ENCODE data around the gene SH3YL1.

The SH3YL1 gene

GRCh38 chr2:295090-295489 is 31.3 kb upstream of the SH3YL1 start:
- TF ChIP-seq CTCF (IDR thresholded peaks at IDR 0.05; ENCODE audit: insufficient read depth, missing control alignments): no peak
- DNase-seq (ENCODE audit: insufficient read length, low spot score) (no peak), FAIRE-seq (no peak)

- TF ChIP-seq CTCF (IDR thresholded peaks at IDR 0.05; ENCODE audit: insufficient read depth, missing control alignments): peak; percentile 76
- DNase-seq (ENCODE audit: insufficient read length, low spot score) (peak; percentile 41), FAIRE-seq (no peak)
These were observed 26.4 kb upstream of the SH3YL1 start for GRCh38 chr2:290090-290722.

- TF ChIP-seq CTCF (IDR thresholded peaks at IDR 0.05; ENCODE audit: insufficient read depth, missing control alignments): no peak
- no peak for FAIRE-seq
- DNase-seq (ENCODE audit: insufficient read length, low spot score): no peak
These were observed 25.7 kb upstream of the SH3YL1 start for GRCh38 chr2:289362-290089.

- no peak for DNase-seq (ENCODE audit: insufficient read length, low spot score)
- FAIRE-seq: no peak
- TF ChIP-seq CTCF (IDR thresholded peaks at IDR 0.05; ENCODE audit: insufficient read depth, missing control alignments): no peak
These were observed 25.0 kb upstream of the SH3YL1 start for GRCh38 chr2:288758-289361.

- no peak for TF ChIP-seq CTCF (IDR thresholded peaks at IDR 0.05; ENCODE audit: insufficient read depth, missing control alignments)
- no peak for DNase-seq (ENCODE audit: insufficient read length, low spot score)
- FAIRE-seq: no peak
These were observed 24.3 kb upstream of the SH3YL1 start, which contains the start of gene ALKAL2 for GRCh38 chr2:287911-288757. Gene ALKAL2, minus strand, starts transcription at chr2:288091. Its CDS starts 256 bp downstream, at chr2:287835.

- no peak for DNase-seq (ENCODE audit: insufficient read length, low spot score)
- no peak for FAIRE-seq
These were observed 23.6 kb upstream of the SH3YL1 start for GRCh38 chr2:287471-287885.

More at GRCh38 chr2:287471-287885, 23.6 kb upstream of the SH3YL1 start:
- TF ChIP-seq CTCF (IDR thresholded peaks at IDR 0.05; ENCODE audit: insufficient read depth, missing control alignments): no peak
